Activated naive CD4-positive, alpha-beta T cell treated with Interleukin-2 at 50 U/mL for 16 hours (primary cell): Measurements from ENCODE around the gene ADD1.

Source experiments
- DNase-seq: peaks from one replicate; pipeline ENCODE4 v3.0.0-alpha.2; 2020

ADD1 gene

GRCh38 chr4:2823671-2824328 is 19.8 kb upstream of the ADD1 start:
- DNase-seq: no peak

GRCh38 chr4:2824329-2824835 is 19.3 kb upstream of the ADD1 start:
- no peak for DNase-seq

- no peak for DNase-seq
Observed at GRCh38 chr4:2824836-2825381, 18.7 kb upstream of the ADD1 start.

GRCh38 chr4:2825740-2826139 is 17.9 kb upstream of the ADD1 start:
- DNase-seq: no peak

GRCh38 chr4:2827071-2827873 is 16.4 kb upstream of the ADD1 start:
- DNase-seq: no peak

- no peak for DNase-seq
Observed at GRCh38 chr4:2827874-2828751, 15.5 kb upstream of the ADD1 start.

GRCh38 chr4:2828758-2829181 is 14.9 kb upstream of the ADD1 start:
- DNase-seq: no peak

- no peak for DNase-seq
Observed at GRCh38 chr4:2829321-2829932, 14.2 kb upstream of the ADD1 start.

- no peak for DNase-seq
Observed at GRCh38 chr4:2829933-2830451, 13.7 kb upstream of the ADD1 start.

- DNase-seq: no peak
Observed at GRCh38 chr4:2830632-2831610, 12.7 kb upstream of the ADD1 start.

- DNase-seq: no peak
Observed at GRCh38 chr4:2831611-2832308, 11.9 kb upstream of the ADD1 start.

- DNase-seq: no peak
Observed at GRCh38 chr4:2832309-2832980, 11.2 kb upstream of the ADD1 start.

GRCh38 chr4:2832981-2833670 is 10.5 kb upstream of the ADD1 start:
- no peak for DNase-seq

GRCh38 chr4:2833671-2834000 is 10.0 kb upstream of the ADD1 start:
- no peak for DNase-seq

GRCh38 chr4:2834001-2834921 is 9.4 kb upstream of the ADD1 start:
- DNase-seq: no peak

GRCh38 chr4:2835978-2836377 is 7.7 kb upstream of the ADD1 start:
- peak; percentile 1 for DNase-seq

- peak; percentile 0 for DNase-seq
Observed at GRCh38 chr4:2836391-2836859, 7.2 kb upstream of the ADD1 start.
